HepG2 (cell line): Measurements from ENCODE around the gene MAEA. TPM values are rescaled to one million over a fixed set of nuclear protein-coding genes. Genes with fewer than 3 reads are reported as not detected.

Experiments
- ATAC-seq: fragments of 200-7000 bp; cut with Tn5 transposase; 3 replicates; pipeline ENCODE4 v1.9.1; 2020; ENCODE audit warnings: mild to moderate bottlenecking, moderate library complexity
- BruUV-seq: library from RNA; stranded (reverse); fragments of 400-500 nt; replicated peaks from 2 replicates; lab custom pipeline; 2021; lab: Mats Ljungman, UMichigan
- CTCF ChIA-PET: fragments of 300-600 bp; formaldehyde crosslinking; extraction: SDS; loops from one replicate; lab custom pipeline; 2021; ENCODE audit warnings: low total read pairs, inconsistent platforms, low intra/inter-chr PET ratio; lab: Yijun Ruan, JAX
- POLR2A ChIA-PET: fragments of 350-600 bp; sonication (Branson Sonifier 250); formaldehyde crosslinking; loops from one replicate; lab custom pipeline; 2020; ENCODE audit warnings: antibody characterized with exemption, inconsistent platforms; lab: Yijun Ruan, JAX
- DNase-seq: peaks from one replicate; pipeline ENCODE4 v3.0.0-alpha.2; 2015; ENCODE audit warnings: low spot score
- FAIRE-seq: peaks from 3 replicates; lab custom pipeline; 2011; peaks lifted over from hg19 to GRCh38; lab: Jason Lieb, UNC
- H2AFZ ChIP-seq: one replicate; pipeline ENCODE4 v1.6.1; 2011; ENCODE audit warnings: low read length, inconsistent platforms
- H3K27ac ChIP-seq: fragments of 300-600 bp; 3 replicates; pipeline ENCODE4 v1.8.0; 2011; ENCODE audit warnings: mixed run types, mild to moderate bottlenecking, mixed read lengths, low read length, inconsistent platforms; ENCODE audit not compliant: insufficient read depth; ENCODE audit errors: extremely low read length
- H3K27me3 ChIP-seq, 2 experiments: fragments of 200-600 bp in 1 of 2; 2 replicates in 1 of 2; 3 replicates in 1 of 2; pipeline versions ENCODE4 v1.6.0 to v1.8.0; 2011; ENCODE audit warnings: low read length in 2 of 2, mild to moderate bottlenecking in 2 of 2, moderate library complexity in 2 of 2, inconsistent platforms in 1 of 2; ENCODE audit not compliant: insufficient read depth in 2 of 2, control insufficient read depth in 1 of 2
- H3K36me3 ChIP-seq, 2 experiments: fragments of 200-600 bp in 1 of 2; replicated peaks in 1 of 2; 2 replicates in 1 of 2; 3 replicates in 1 of 2; pipeline versions ENCODE4 v1.5.1 to v1.8.0; 2011; ENCODE audit warnings: low read length in 2 of 2, inconsistent platforms in 1 of 2; ENCODE audit not compliant: insufficient read depth in 2 of 2, control insufficient read depth in 1 of 2
- H3K4me1 ChIP-seq: 2 replicates; pipeline ENCODE4 v1.5.1; 2012; ENCODE audit warnings: low read length, inconsistent platforms; ENCODE audit not compliant: insufficient read depth
- H3K4me2 ChIP-seq: 2 replicates; pipeline ENCODE4 v1.6.0; 2011; ENCODE audit warnings: low read depth, low read length, inconsistent platforms
- H3K4me3 ChIP-seq, 3 experiments: fragments of 200-600 bp in 1 of 3; sonication (generic), shearing (Covaris generic) in 1 of 3; replicated peaks in 1 of 3; 2 replicates each; pipeline ENCODE4 v1.5.1; 2011 to 2016; ENCODE audit warnings: low read length in 3 of 3, inconsistent platforms in 2 of 3, low read depth in 2 of 3, mild to moderate bottlenecking in 2 of 3, control low read depth in 1 of 3, mixed read lengths in 1 of 3; ENCODE audit not compliant: insufficient read depth in 1 of 3
- H3K79me2 ChIP-seq: one replicate; pipeline ENCODE4 v1.6.1; 2011; ENCODE audit warnings: low read length, inconsistent platforms; ENCODE audit not compliant: insufficient read depth
- H3K9ac ChIP-seq: 2 replicates; pipeline ENCODE4 v1.6.0; 2011; ENCODE audit warnings: mild to moderate bottlenecking, low read depth, low read length, inconsistent platforms; ENCODE audit not compliant: insufficient read depth
- H3K9me3 ChIP-seq: 2 replicates; pipeline ENCODE4 v1.5.1; 2012; ENCODE audit warnings: mild to moderate bottlenecking, low read length
- H4K20me1 ChIP-seq: 2 replicates; pipeline ENCODE4 v1.6.0; 2011; ENCODE audit warnings: inconsistent platforms, mild to moderate bottlenecking, low read length, moderate library complexity; ENCODE audit not compliant: insufficient read depth
- GZF1 ChIP-seq: sonication (generic); formaldehyde crosslinking; IDR thresholded peaks from 2 replicates; pipeline ENCODE4 v1.5.1; 2020; ENCODE audit warnings: mild to moderate bottlenecking, missing genetic modification reagents
- HCFC1 ChIP-seq: fragments of 150-350 bp; IDR thresholded peaks from 2 replicates; pipeline ENCODE4 v1.6.1; 2014; ENCODE audit warnings: low read depth, low read length
- ZBTB10 ChIP-seq: sonication (generic); formaldehyde crosslinking; IDR thresholded peaks from 2 replicates; pipeline ENCODE4 v1.4.0; 2020; ENCODE audit warnings: missing genetic modification reagents, borderline replicate concordance
- ZBTB21 ChIP-seq: sonication (generic); formaldehyde crosslinking; IDR thresholded peaks from 2 replicates; pipeline ENCODE4 v1.4.0; 2020; ENCODE audit warnings: missing genetic modification reagents
- ZNF513 ChIP-seq: sonication (generic); formaldehyde crosslinking; conservative IDR thresholded peaks from 2 replicates; pipeline ENCODE4 v1.5.0; 2020; ENCODE audit warnings: missing genetic modification reagents
- ZNF562 ChIP-seq: sonication (generic); formaldehyde crosslinking; IDR thresholded peaks from 2 replicates; pipeline ENCODE4 v1.8.0; 2022; ENCODE audit warnings: missing genetic modification reagents, borderline replicate concordance
- ZNF781 ChIP-seq: sonication (generic); formaldehyde crosslinking; IDR thresholded peaks from 2 replicates; pipeline ENCODE4 v1.5.1; 2020; ENCODE audit warnings: borderline replicate concordance, mild to moderate bottlenecking, missing genetic modification reagents; ENCODE audit errors: not compliant biosample characterization
- WGBS: methylation state at CpG from one replicate; pipeline ENCODE4 v1.1.6; 2017; ENCODE audit warnings: low lambda C conversion rate; 5-methylcytosine and 5-hydroxymethylcytosine counted together
- in situ Hi-C: cut with HindIII; loops from 2 replicates; pipeline ENCODE4 v1.10.0; 2017; ENCODE audit warnings: low pct_unique_long_range_greater_than_20kb; ENCODE audit not compliant: extremely low pct_ligation_motif_present
- intact Hi-C: fragments of 100-400 bp; cut with micrococcal nuclease; formaldehyde crosslinking; loops from one replicate; pipeline ENCODE4 v1.10.0; 2022; ENCODE audit not compliant: unreplicated experiment
- polyA plus RNA-seq, 8 experiments: library from polyadenylated mRNA; depleted of rRNA in 3 of 8; stranded (reverse) in 7 of 8; unstranded in 1 of 8; fragments of >200 nt; fragmentation: Illumina TruSeq in 4 of 8; extraction: Trizol in 4 of 8; gene quantifications; 2 replicates each; pipeline versions ENCODE4 v1.2.1 to v1.2.3, GENCODE V29; 2011 to 2016; ENCODE audit warnings: low read depth in 4 of 8, missing spikeins in 1 of 8, mixed read lengths in 1 of 8; ENCODE audit not compliant: insufficient read depth in 1 of 8
- total RNA-seq, 5 experiments: library from RNA; depleted of rRNA; stranded (reverse); fragments of >200 nt; fragmentation: Illumina TruSeq; extraction: Trizol; gene quantifications; 2 replicates each; pipeline ENCODE4 v1.2.3, GENCODE V29; 2016; ENCODE audit warnings: low read depth in 1 of 5

MAEA gene
- total and polyA plus RNA-seq, 2 of the 13 experiments (the other 11 are each of a cell fraction or from before 2014, with no cell fraction given): 52.0 to 57.1 TPM

- Histone ChIP-seq H3K27ac (no peak overlapping the region), H2AFZ (no peak overlapping the region), H3K79me2 (peaks cover 80% of the 10 kb centered on the region), H3K9ac (0 out of 2 replicates have a peak overlapping the region, but pooled peaks have one; percentile 25), H3K4me3 (no peak overlapping the region), H3K4me1 (peaks cover 33% of the 10 kb centered on the region), H3K4me2 (no peak overlapping the region), H4K20me1 (peaks cover 55% of the 10 kb centered on the region), H3K36me3 (peaks cover 10 to 15% of the 10 kb centered on the region in 2 experiments; a peak in 4 of 5 replicates), H3K9me3 (no peaks in the 10 kb centered on the region), H3K27me3 (no peaks in the 10 kb centered on the region; a peak in 1 of 5 replicates)
- POLR2A ChIA-PET: interaction anchor here (0.8 kb wide), 1 partner anchor 9 kb away, joined by 3 read pairs; no protein-coding TSS in a partner anchor
- DNase-seq (no peak), FAIRE-seq (no peak), ATAC-seq (no peak)
- CTCF ChIA-PET: no interaction called here
- intact Hi-C loops (no loop called here), in situ Hi-C loops (no loop called here)
- WGBS: 92% methylated on average over 4 of the region's 4 CpGs
- BruUV-seq: no TSS peak
- TF ChIP-seq ZNF781 (CRISPR knock-in tag): no peak
- TF ChIP-seq ZNF513 (CRISPR knock-in tag): no peak
- TF ChIP-seq ZBTB10: no peak
- TF ChIP-seq GZF1 (CRISPR knock-in tag): no peak
- no peak for TF ChIP-seq ZNF562 (CRISPR knock-in tag)
- TF ChIP-seq ZBTB21 (CRISPR knock-in tag): no peak
- TF ChIP-seq HCFC1: no peak
Observed at GRCh38 chr4:1293531-1293941, 3.8 kb downstream of the MAEA start.
